HL-60 (cell line): ENCODE data around the gene TMEM258.

Experiments used
- DNase-seq, 2 experiments: peaks; one replicate each; pipeline ENCODE4 v3.0.0-alpha.2; 2010 to 2020; ENCODE audit warnings: low read depth in 1 of 2, low spot score in 1 of 2
- H3K27ac ChIP-seq: fragments of 250-450 bp; sonication (Bioruptor Pico); replicated peaks from 2 replicates; pipeline ENCODE4 v1.5.1; 2020; ENCODE audit warnings: mild to moderate bottlenecking, moderate library complexity
- H3K27me3 ChIP-seq: fragments of 250-450 bp; sonication (Bioruptor Pico); 2 replicates; pipeline ENCODE4 v1.5.1; 2021; ENCODE audit warnings: mild to moderate bottlenecking, moderate library complexity; ENCODE audit not compliant: insufficient read depth, poor library complexity, severe bottlenecking
- H3K4me3 ChIP-seq: replicated peaks from 2 replicates; pipeline ENCODE4 v1.5.1; 2011; ENCODE audit warnings: mild to moderate bottlenecking, control low read depth, low read length; ENCODE audit not compliant: insufficient read depth
- GABPA ChIP-seq: IDR thresholded peaks from 2 replicates; pipeline ENCODE4 v1.6.1; 2012; ENCODE audit warnings: low read depth
- POLR2AphosphoS5 ChIP-seq: IDR thresholded peaks from 2 replicates; pipeline ENCODE4 v1.6.1; 2012; ENCODE audit warnings: low read depth
- SPI1 ChIP-seq: IDR thresholded peaks from 2 replicates; pipeline ENCODE4 v1.6.1; 2012; ENCODE audit warnings: low read depth, mild to moderate bottlenecking, borderline replicate concordance
- TF ChIP-seq, protein P1 (sequence below): IDR thresholded peaks from 2 replicates; pipeline ENCODE4 v1.6.1; 2012; ENCODE audit warnings: low read depth; ENCODE audit not compliant: insufficient replicate concordance
- TF ChIP-seq, protein P2 (sequence below): IDR thresholded peaks from one replicate; pipeline ENCODE4 v1.5.1; 2011; ENCODE audit warnings: low read length, control low read depth, inconsistent platforms; ENCODE audit not compliant: insufficient read depth

TMEM258 gene

GRCh38 chr11:61839742-61840141 is 47.3 kb upstream of the TMEM258 start:
- no peaks in the 10 kb centered on the region for H3K27me3 ChIP-seq
- no peak overlapping the region for H3K27ac ChIP-seq
- TF ChIP-seq GABPA (no peak), SPI1 (no peak), POLR2AphosphoS5 (no peak)
- TF ChIP-seq, protein P1, sequence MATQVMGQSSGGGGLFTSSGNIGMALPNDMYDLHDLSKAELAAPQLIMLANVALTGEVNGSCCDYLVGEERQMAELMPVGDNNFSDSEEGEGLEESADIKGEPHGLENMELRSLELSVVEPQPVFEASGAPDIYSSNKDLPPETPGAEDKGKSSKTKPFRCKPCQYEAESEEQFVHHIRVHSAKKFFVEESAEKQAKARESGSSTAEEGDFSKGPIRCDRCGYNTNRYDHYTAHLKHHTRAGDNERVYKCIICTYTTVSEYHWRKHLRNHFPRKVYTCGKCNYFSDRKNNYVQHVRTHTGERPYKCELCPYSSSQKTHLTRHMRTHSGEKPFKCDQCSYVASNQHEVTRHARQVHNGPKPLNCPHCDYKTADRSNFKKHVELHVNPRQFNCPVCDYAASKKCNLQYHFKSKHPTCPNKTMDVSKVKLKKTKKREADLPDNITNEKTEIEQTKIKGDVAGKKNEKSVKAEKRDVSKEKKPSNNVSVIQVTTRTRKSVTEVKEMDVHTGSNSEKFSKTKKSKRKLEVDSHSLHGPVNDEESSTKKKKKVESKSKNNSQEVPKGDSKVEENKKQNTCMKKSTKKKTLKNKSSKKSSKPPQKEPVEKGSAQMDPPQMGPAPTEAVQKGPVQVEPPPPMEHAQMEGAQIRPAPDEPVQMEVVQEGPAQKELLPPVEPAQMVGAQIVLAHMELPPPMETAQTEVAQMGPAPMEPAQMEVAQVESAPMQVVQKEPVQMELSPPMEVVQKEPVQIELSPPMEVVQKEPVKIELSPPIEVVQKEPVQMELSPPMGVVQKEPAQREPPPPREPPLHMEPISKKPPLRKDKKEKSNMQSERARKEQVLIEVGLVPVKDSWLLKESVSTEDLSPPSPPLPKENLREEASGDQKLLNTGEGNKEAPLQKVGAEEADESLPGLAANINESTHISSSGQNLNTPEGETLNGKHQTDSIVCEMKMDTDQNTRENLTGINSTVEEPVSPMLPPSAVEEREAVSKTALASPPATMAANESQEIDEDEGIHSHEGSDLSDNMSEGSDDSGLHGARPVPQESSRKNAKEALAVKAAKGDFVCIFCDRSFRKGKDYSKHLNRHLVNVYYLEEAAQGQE = no peak
- TF ChIP-seq, protein P2, sequence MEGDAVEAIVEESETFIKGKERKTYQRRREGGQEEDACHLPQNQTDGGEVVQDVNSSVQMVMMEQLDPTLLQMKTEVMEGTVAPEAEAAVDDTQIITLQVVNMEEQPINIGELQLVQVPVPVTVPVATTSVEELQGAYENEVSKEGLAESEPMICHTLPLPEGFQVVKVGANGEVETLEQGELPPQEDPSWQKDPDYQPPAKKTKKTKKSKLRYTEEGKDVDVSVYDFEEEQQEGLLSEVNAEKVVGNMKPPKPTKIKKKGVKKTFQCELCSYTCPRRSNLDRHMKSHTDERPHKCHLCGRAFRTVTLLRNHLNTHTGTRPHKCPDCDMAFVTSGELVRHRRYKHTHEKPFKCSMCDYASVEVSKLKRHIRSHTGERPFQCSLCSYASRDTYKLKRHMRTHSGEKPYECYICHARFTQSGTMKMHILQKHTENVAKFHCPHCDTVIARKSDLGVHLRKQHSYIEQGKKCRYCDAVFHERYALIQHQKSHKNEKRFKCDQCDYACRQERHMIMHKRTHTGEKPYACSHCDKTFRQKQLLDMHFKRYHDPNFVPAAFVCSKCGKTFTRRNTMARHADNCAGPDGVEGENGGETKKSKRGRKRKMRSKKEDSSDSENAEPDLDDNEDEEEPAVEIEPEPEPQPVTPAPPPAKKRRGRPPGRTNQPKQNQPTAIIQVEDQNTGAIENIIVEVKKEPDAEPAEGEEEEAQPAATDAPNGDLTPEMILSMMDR = no peak
- no peak for DNase-seq
- no peak overlapping the region for H3K4me3 ChIP-seq

GRCh38 chr11:61838921-61839320 is 46.5 kb upstream of the TMEM258 start:
- no peaks in the 10 kb centered on the region for H3K27me3 ChIP-seq

DNA sequence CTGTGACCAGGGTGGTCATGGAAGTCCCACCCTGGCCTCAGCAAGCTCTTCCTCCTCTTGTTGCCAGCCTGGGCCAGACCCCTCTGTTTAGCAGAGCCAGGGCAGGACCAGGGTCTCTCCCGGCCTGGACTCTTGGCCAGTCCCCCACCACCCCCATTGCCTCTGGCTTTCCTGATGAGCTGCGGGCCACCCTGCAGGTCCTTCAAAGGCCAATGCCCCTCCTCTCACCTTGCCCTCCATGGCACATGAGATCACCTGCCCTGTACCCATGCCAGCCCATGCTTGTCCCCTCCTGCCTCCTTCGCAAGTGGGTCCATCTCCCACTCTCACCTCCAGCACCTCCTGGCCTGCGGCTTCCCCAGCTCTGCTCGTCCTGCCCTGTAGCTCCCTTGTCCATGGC is 46.1 kb upstream of the TMEM258 start:
- Histone ChIP-seq H3K4me3 (no peak overlapping the region), H3K27me3 (no peaks in the 10 kb centered on the region), H3K27ac (no peak overlapping the region)
- no peak for DNase-seq
- no peak for TF ChIP-seq SPI1
- no peak for TF ChIP-seq GABPA
- TF ChIP-seq POLR2AphosphoS5 = no peak
- TF ChIP-seq, protein P2 = no peak
- TF ChIP-seq, protein P1 = no peak

More at GRCh38 chr11:61838921-61839320, 46.5 kb upstream of the TMEM258 start:
- Histone ChIP-seq H3K4me3 (no peak overlapping the region), H3K27ac (no peak overlapping the region)
- no peak for DNase-seq
- TF ChIP-seq GABPA = no peak
- TF ChIP-seq, protein P2 = no peak
- TF ChIP-seq, protein P1 = no peak
- TF ChIP-seq SPI1 = no peak
- TF ChIP-seq POLR2AphosphoS5 = no peak
